Fibroblast of upper back skin (primary cell): ENCODE measurements around the gene SPOCK3.

Source experiments
- DNase-seq: peaks from one replicate; pipeline ENCODE4 v3.0.0-alpha.2; 2013

The SPOCK3 gene

DNA sequence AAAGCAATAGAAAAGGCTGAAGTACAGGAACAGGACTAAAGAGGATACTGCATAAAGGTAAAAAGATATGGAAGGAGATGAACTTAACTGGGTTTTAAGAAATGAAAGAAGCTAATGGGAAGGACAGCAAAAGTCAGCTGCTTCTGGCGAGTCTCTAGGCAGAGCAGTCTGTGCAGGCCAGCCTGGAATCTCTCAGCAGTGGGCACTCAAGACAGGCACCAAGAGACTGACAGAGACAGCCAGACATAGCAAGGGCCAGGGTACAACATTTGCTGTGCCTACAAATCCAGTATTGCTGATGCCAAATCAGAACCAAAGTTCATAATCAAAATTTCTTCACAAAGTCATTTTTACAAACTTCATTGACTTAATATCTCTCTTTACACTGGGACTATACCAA, 62.4 kb downstream of the SPOCK3 start:
- no peak for DNase-seq

DNA sequence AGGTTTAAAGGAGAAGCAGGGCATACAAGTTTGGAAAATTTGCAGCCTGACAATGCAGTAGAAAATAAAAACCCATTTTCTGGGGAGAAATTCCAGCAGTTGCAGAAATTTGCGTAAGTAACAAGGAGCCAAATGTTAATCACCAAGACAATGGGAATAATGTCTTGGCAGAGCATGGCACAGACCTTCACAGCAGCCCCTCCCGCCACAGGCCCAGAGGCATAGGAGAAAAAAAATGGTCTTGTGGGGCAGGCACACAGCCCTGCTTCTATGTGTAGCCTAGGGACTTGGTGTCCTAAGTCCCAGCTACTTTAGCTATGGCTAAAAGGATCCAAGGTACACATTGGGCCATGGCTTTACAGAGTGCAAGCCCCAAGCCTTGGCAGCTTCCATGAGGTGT, 65.7 kb downstream of the SPOCK3 start:
- no peak for DNase-seq

- DNase-seq: no peak
Observed at GRCh38 chr4:167150587-167150986, 83.7 kb downstream of the SPOCK3 start.

DNA sequence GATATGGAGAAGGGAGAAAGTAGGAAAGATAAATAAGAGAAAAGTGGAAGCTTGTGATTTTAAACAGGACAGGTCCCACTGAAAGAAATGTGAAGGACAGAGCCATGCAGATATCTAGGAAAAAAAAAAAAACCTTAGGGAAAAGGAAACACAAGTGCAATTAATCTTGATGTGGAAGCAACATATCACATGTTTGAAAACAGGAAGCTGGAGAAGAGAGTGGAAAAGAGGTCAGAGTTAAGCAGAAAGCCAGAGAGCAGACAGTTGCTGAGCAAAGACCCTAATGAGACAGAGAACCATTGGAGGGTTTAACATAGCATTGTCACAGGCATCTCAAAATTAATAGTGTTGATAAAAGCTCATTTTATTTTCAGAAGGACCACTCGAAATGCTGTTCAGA, 89.7 kb downstream of the SPOCK3 start:
- DNase-seq: no peak

DNA sequence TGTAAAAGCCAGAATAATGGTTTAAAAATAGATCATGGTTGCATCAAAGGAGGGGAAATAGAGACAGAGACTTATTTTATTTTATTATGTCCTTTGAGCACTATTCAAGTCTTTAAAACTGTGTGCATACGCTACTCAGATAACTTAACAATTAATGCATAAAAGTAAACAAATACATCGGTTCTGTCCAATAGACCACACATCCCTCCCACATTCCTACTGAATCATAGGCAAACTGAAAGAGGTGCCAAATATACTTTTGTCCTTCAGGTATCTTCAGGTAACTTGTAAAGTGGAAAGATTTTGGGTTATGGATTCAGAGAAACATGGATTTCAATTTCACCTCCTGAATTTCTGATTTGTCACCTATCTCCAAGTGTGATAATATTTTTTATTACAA, 91.3 kb downstream of the SPOCK3 start:
- DNase-seq: no peak

GRCh38 chr4:167136270-167136669, 98.0 kb downstream of the SPOCK3 start:
- DNase-seq: no peak

GRCh38 chr4:167129146-167129545, 105.1 kb downstream of the SPOCK3 start:
- no peak for DNase-seq

DNA sequence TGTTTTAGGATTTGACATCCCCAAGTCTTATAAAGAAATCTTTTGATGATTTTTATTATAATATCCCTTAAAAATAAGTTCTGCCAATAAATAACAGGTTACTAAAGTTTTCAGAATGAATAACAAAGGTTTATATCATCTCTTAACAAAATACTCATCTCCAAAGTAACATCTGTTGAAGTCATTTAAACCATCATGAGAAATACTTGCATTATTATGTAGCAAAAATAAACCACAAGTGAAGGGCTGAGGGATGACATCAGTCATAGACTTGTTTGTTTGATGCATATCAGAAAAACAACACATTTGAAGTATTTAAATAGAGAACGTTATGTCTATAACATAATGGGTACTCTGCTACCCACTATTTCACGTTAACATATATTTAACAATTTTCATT, 114.9 kb downstream of the SPOCK3 start:
- no peak for DNase-seq

DNA sequence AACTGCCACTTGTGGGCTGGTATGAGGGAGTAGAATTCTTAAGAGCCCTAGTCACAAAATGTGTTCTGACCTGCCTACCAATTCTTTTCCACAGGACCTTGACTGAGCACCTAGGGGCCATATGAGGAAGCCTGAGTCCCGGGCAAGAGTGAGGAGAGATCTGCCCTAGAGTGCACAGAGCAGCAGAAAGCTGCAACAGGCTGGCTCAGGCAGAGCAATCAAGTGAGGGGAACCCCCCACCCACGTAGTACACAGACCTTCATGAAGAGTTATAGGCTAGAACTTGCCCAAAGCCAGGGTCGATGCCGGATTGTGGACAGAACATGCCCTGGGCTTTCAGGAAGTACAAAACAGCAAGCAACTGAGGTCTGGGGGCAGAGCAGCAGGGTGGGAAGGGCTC, 117.0 kb downstream of the SPOCK3 start:
- DNase-seq: no peak

GRCh38 chr4:167114416-167114971, 119.8 kb downstream of the SPOCK3 start:
- DNase-seq: no peak

GRCh38 chr4:167111622-167112021, 122.7 kb downstream of the SPOCK3 start:
- no peak for DNase-seq

DNA sequence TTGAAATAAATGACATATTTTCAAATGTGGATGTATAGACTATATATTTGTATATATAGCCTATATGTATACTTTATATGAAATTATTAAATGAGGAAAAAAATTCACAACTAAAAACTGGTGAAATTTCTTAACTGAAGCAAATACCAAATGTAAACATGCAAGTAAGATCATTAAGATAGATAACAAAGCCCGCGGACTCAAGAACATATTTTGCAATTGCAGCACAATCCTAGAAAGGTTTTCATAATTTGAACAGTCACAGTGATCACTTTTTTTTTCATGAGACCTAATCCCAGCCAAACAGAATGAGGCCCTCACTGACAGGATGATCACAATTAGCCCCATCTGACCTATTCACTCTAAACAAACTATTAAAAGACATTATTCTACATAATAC, 123.2 kb downstream of the SPOCK3 start:
- DNase-seq: no peak

- DNase-seq: no peak
Observed at GRCh38 chr4:167109859-167110258, 124.4 kb downstream of the SPOCK3 start.

- no peak for DNase-seq
Observed at GRCh38 chr4:167105857-167106256, 128.4 kb downstream of the SPOCK3 start.

DNA sequence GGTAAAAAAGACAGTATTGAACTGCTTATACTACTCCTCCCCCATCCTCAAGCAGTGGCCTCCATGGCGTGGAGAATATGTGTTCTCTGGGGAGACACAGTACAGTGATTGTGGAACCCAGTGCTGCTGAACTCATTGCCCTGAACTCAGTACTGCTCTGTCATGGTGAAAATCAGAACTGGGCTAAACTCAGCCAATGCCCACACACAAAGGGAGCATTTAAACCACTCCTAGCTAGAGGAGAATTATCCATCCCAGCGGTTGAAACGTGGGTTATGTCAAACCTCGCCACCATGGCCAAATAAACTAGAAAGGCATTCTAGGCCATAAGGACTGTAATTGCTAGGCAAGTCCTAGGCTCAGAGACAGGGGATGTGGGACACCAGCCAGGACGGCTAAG, 131.8 kb downstream of the SPOCK3 start:
- DNase-seq: no peak

GRCh38 chr4:167101035-167101434, 133.3 kb downstream of the SPOCK3 start:
- no peak for DNase-seq

DNA sequence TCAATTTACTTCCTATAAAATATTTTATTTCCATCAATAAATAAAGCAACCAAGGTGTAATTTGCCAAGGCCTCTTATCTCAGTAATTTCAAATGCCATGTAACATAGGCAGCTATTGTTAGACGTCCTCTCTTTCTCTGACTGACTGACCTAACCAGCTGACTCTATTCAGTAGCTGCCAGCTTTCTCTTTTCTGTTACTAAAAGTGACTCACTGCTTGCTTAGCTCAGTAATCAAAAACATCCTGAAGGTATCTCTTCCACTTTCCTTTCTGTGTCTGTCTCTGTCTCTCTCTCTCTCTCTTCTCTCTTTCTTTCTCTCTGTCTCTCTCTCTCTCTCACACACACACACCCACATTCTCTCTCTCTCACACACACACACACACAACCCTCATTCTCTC, 134.2 kb downstream of the SPOCK3 start:
- DNase-seq: peak; percentile 29

DNA sequence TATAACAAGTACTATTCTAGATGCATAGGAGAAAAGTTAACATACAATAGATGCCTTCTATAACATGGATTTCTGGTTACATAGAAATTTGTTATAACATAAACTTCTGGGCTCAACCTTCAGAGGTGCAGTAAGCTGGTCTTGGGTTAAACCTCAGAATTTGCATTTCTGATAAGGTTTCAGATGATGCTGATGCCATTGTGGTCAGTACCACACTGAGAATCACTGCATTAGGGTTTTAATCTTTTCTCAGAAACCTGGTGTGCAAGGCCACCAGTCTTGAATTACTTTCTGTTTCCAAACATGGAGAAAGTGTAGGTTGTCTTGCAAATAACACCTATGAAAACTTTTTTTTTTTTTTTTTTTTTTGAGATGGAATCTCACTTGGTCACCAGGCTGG, 146.2 kb downstream of the SPOCK3 start:
- no peak for DNase-seq

GRCh38 chr4:167084321-167084720, 150.0 kb downstream of the SPOCK3 start:
- no peak for DNase-seq

DNA sequence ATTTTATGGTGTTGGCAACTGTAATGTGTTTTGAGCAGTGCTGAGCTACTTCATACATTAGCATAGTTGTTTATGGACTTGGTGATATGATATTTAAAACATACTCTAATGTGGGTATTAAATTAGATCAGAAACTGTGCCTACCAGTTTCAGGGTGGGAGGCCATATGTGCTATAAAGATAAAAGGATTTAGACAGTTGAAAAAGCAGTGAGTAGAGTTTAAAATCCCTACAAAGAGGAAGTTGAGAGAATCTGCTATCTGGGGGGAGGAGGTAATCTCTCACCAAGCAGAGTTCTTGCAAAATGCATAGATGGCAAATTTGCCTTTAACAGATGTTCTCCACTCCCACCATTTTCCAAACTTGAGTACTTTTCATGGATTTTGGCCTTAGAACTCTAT, 154.5 kb downstream of the SPOCK3 start:
- no peak for DNase-seq

- no peak for DNase-seq
Observed at GRCh38 chr4:167052631-167053091, 181.6 kb downstream of the SPOCK3 start.

DNA sequence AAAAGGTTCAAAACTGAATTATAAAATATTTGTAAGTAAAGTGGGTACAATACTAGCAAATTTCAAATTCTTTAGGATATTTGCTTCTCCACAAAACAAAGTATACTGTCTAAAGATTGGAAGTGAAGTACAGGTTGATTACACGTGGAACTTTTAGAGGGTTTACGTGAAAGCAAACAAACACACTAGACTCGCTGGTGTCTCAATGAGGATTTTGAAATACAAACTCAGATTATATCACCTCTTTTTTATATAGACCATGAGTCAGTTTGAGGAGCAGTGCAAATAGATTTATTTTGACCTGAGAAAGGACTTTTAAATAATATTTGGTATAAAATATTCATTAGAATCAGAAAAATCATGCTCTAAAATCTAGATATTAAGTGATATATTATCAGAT, 185.0 kb downstream of the SPOCK3 start:
- DNase-seq: no peak

GRCh38 chr4:167041524-167041923, 192.8 kb downstream of the SPOCK3 start:
- DNase-seq: no peak

- DNase-seq: no peak
Observed at GRCh38 chr4:167035390-167035789, 198.9 kb downstream of the SPOCK3 start.

DNA sequence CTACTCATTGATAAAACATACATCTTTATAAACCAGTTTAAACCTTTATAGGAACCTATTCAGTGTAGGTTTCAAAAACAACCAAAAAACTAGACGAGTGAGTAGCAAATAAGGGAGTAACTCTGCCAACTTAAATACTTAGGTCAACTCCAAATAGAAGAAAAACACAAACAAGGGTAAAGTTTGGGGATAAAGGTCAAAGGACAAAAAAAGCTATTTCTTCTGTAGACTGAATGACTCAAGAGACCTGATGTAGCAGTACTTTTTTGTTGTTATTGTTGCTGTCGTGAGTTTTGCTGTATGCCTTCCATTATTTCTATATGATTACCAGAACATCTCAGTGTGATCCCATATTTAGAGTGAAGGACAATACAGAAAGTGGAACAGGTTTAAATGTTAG, 199.3 kb downstream of the SPOCK3 start:
- no peak for DNase-seq

DNA sequence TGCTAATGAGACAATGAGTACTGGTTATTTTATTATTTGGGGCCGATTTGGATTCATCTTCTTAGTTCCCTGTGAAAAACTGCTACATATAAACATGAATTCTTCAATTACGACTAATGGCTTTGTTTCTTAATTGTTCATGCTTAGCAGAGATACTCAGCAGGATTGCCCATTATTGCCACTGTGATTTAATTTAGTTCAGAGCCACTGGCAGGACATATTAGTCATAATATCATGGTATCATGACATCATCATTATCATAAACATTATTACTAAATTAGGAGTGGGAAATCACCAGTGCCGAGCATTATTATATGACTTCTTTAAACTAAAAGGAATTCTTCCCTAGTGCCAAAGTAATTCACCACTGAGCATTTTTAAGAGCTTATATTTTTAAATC, 201.4 kb downstream of the SPOCK3 start:
- peak; percentile 45 for DNase-seq
